Activated naive CD4-positive, alpha-beta T cell treated with anti-CD3 and anti-CD28 coated beads for 36 hours (primary cell): ENCODE measurements around the gene SAMD4A. TPM values are rescaled to one million over a fixed set of nuclear protein-coding genes. Genes with fewer than 3 reads are reported as not detected.
A peak's percentile ranks its signal among the peaks of the same experiment; 100 is the strongest.

Experiments used
- CTCF ChIA-PET: fragments of 350-600 bp; sonication (Branson Sonifier 250); formaldehyde crosslinking; loops from one replicate; lab custom pipeline; 2021; ENCODE audit warnings: antibody characterized with exemption; lab: Charles Lee
- DNase-seq: peaks from one replicate; pipeline ENCODE4 v3.0.0-alpha.2; 2020
- H3K27ac Mint-ChIP-seq: one replicate; pipeline ENCODE4 v1.8.0; 2021; ENCODE audit warnings: mild to moderate bottlenecking, mixed read lengths
- H3K27me3 Mint-ChIP-seq: one replicate; pipeline ENCODE4 v1.8.0; 2021; ENCODE audit warnings: low read depth, mixed read lengths
- H3K36me3 Mint-ChIP-seq: one replicate; pipeline ENCODE4 v1.8.0; 2021; ENCODE audit warnings: low read depth, mixed read lengths
- H3K4me1 Mint-ChIP-seq: one replicate; pipeline ENCODE4 v1.8.0; 2021; ENCODE audit warnings: low read depth, mixed read lengths
- H3K4me3 Mint-ChIP-seq: one replicate; pipeline ENCODE4 v1.8.0; 2021; ENCODE audit warnings: mild to moderate bottlenecking, moderate library complexity, mixed read lengths
- H3K9me3 Mint-ChIP-seq: one replicate; pipeline ENCODE4 v1.8.0; 2021; ENCODE audit warnings: mixed read lengths
- intact Hi-C: fragments of 100-400 bp; cut with micrococcal nuclease; formaldehyde crosslinking; loops from one replicate; pipeline ENCODE4 v1.15.1; 2023
- total RNA-seq, 2 experiments: library from RNA; stranded (reverse); gene quantifications; one replicate each; pipeline ENCODE4 v1.2.3, GENCODE V29; 2021

The SAMD4A gene
- total RNA-seq, 2 experiments from 2014 or later = 4.7 to 4.9 TPM

GRCh38 chr14:54625112-54625511 is 58.2 kb downstream of the SAMD4A start:
- H3K9me3 Mint-ChIP-seq = peaks cover 5% of the 10 kb centered on the region
- no peak overlapping the region for H3K4me3 Mint-ChIP-seq
- CTCF ChIA-PET = interaction anchor here (0.6 to 1.5 kb wide), 4 partner anchors 10 to 150 kb away, joined by 3 to 4 read pairs (median 3); no protein-coding TSS in a partner anchor
- intact Hi-C loops = loop anchor here (5.0 kb wide), 2 partner anchors 188 to 277 kb away; partner anchors contain the start of gene GCH1
- H3K4me1 Mint-ChIP-seq = peaks cover 62% of the 10 kb centered on the region
- no peak overlapping the region for H3K27ac Mint-ChIP-seq
- H3K36me3 Mint-ChIP-seq = peaks cover 3% of the 10 kb centered on the region
- H3K27me3 Mint-ChIP-seq = no peaks in the 10 kb centered on the region
- DNase-seq = no peak

- Mint-ChIP-seq H3K4me3 (peak overlapping the region; percentile 61), H3K4me1 (peaks cover 63% of the 10 kb centered on the region), H3K27ac (peak overlapping the region; percentile 86), H3K36me3 (peaks cover 3% of the 10 kb centered on the region), H3K9me3 (peaks cover 3% of the 10 kb centered on the region), H3K27me3 (no peaks in the 10 kb centered on the region)
- CTCF ChIA-PET = interaction anchor here (0.6 to 1.9 kb wide), 8 partner anchors 16 to 150 kb away, joined by 3 to 12 read pairs (median 4); partner anchors contain the start of gene SAMD4A
- no peak for DNase-seq
- intact Hi-C loops = loop anchor here (1.0 to 5.0 kb wide), 7 partner anchors 19 to 275 kb away; partner anchors contain the start of genes GCH1 and SAMD4A
Measured at GRCh38 chr14:54627219-54627539, 60.3 kb downstream of the SAMD4A start.

- Mint-ChIP-seq H3K4me3 (peak overlapping the region; percentile 61), H3K36me3 (peaks cover 3% of the 10 kb centered on the region), H3K9me3 (peaks cover 6% of the 10 kb centered on the region), H3K27me3 (no peaks in the 10 kb centered on the region), H3K4me1 (peaks cover 57% of the 10 kb centered on the region), H3K27ac (peak overlapping the region; percentile 86)
- CTCF ChIA-PET = interaction anchor here (0.6 to 1.9 kb wide), 8 partner anchors 15 to 146 kb away, joined by 3 to 12 read pairs (median 4); partner anchors contain the start of gene SAMD4A
- intact Hi-C loops = loop anchor here (1.0 to 5.0 kb wide), 7 partner anchors 19 to 275 kb away; partner anchors contain the start of genes GCH1 and SAMD4A
- peak; percentile 62 for DNase-seq
Measured at GRCh38 chr14:54627540-54628363, 60.8 kb downstream of the SAMD4A start.

GRCh38 chr14:54629183-54629582 is 62.3 kb downstream of the SAMD4A start:
- intact Hi-C loops = loop anchor here (5.0 kb wide), 2 partner anchors 192 to 273 kb away; partner anchors contain the start of gene GCH1
- no peak for DNase-seq
- Mint-ChIP-seq H3K36me3 (no peaks in the 10 kb centered on the region), H3K9me3 (peaks cover 3% of the 10 kb centered on the region), H3K4me3 (no peak overlapping the region), H3K27ac (no peak overlapping the region), H3K27me3 (no peaks in the 10 kb centered on the region), H3K4me1 (peaks cover 48% of the 10 kb centered on the region)
- CTCF ChIA-PET = interaction anchor here (0.8 kb wide), 1 partner anchor 62 kb away, joined by 3 read pairs; the partner anchor contains the start of gene SAMD4A

GRCh38 chr14:54629635-54630360 is 62.9 kb downstream of the SAMD4A start:
- CTCF ChIA-PET = interaction anchor here (1.0 kb wide), 1 partner anchor 13 kb away, joined by 3 read pairs; no protein-coding TSS in a partner anchor
- peaks cover 48% of the 10 kb centered on the region for H3K4me1 Mint-ChIP-seq

GRCh38 chr14:54631016-54631415 is 64.1 kb downstream of the SAMD4A start:
- no peak for DNase-seq
- CTCF ChIA-PET = interaction anchor here (1.0 to 1.2 kb wide), 4 partner anchors 8 to 67 kb away, joined by 3 to 8 read pairs (median 4); no protein-coding TSS in a partner anchor
- no peaks in the 10 kb centered on the region for H3K36me3 Mint-ChIP-seq
- peaks cover 44% of the 10 kb centered on the region for H3K4me1 Mint-ChIP-seq
- no peak overlapping the region for H3K27ac Mint-ChIP-seq
- H3K27me3 Mint-ChIP-seq = no peaks in the 10 kb centered on the region
- H3K9me3 Mint-ChIP-seq = peaks cover 3% of the 10 kb centered on the region
- intact Hi-C loops = no loop called here
- no peak overlapping the region for H3K4me3 Mint-ChIP-seq

More at GRCh38 chr14:54629635-54630360, 62.9 kb downstream of the SAMD4A start:
- Mint-ChIP-seq H3K9me3 (peaks cover 3% of the 10 kb centered on the region), H3K27ac (no peak overlapping the region), H3K27me3 (no peaks in the 10 kb centered on the region), H3K4me3 (no peak overlapping the region), H3K36me3 (no peaks in the 10 kb centered on the region)
- intact Hi-C loops = loop anchor here (5.0 kb wide), 2 partner anchors 192 to 273 kb away; partner anchors contain the start of gene GCH1
- DNase-seq = no peak

GRCh38 chr14:54632452-54632851 is 65.5 kb downstream of the SAMD4A start:
- H3K27me3 Mint-ChIP-seq = no peaks in the 10 kb centered on the region
- H3K4me1 Mint-ChIP-seq = peaks cover 35% of the 10 kb centered on the region
- intact Hi-C loops = no loop called here
- CTCF ChIA-PET = interaction anchor here (1.0 to 2.1 kb wide), 3 partner anchors 10 to 249 kb away, joined by 3 to 7 read pairs (median 4); no protein-coding TSS in a partner anchor
- H3K4me3 Mint-ChIP-seq = no peak overlapping the region
- no peak overlapping the region for H3K27ac Mint-ChIP-seq
- H3K36me3 Mint-ChIP-seq = no peaks in the 10 kb centered on the region
- DNase-seq = no peak
- H3K9me3 Mint-ChIP-seq = peaks cover 3% of the 10 kb centered on the region

- H3K4me1 Mint-ChIP-seq = peaks cover 28% of the 10 kb centered on the region
- intact Hi-C loops = no loop called here
- no peaks in the 10 kb centered on the region for H3K36me3 Mint-ChIP-seq
- CTCF ChIA-PET = interaction anchor here (1.0 to 2.1 kb wide), 3 partner anchors 10 to 248 kb away, joined by 3 to 7 read pairs (median 4); no protein-coding TSS in a partner anchor
- no peak overlapping the region for H3K27ac Mint-ChIP-seq
- H3K27me3 Mint-ChIP-seq = no peaks in the 10 kb centered on the region
- no peak for DNase-seq
- no peak overlapping the region for H3K4me3 Mint-ChIP-seq
- H3K9me3 Mint-ChIP-seq = peaks cover 3% of the 10 kb centered on the region
Measured at GRCh38 chr14:54633076-54633475, 66.1 kb downstream of the SAMD4A start.

GRCh38 chr14:54637270-54638134 is 70.6 kb downstream of the SAMD4A start:
- Mint-ChIP-seq H3K27me3 (no peaks in the 10 kb centered on the region), H3K36me3 (no peaks in the 10 kb centered on the region), H3K4me3 (no peak overlapping the region), H3K4me1 (peaks cover 6% of the 10 kb centered on the region), H3K27ac (no peak overlapping the region), H3K9me3 (peaks cover under 1% of the 10 kb centered on the region)
- CTCF ChIA-PET = interaction anchor here (0.6 to 1.1 kb wide), 2 partner anchors 33 to 69 kb away, joined by 3 to 4 read pairs; no protein-coding TSS in a partner anchor
- intact Hi-C loops = no loop called here
- no peak for DNase-seq

- peaks cover 7% of the 10 kb centered on the region for H3K4me1 Mint-ChIP-seq
- H3K27me3 Mint-ChIP-seq = no peaks in the 10 kb centered on the region
- CTCF ChIA-PET = no interaction called here
- intact Hi-C loops = no loop called here
- no peak overlapping the region for H3K4me3 Mint-ChIP-seq
- H3K9me3 Mint-ChIP-seq = no peaks in the 10 kb centered on the region
- no peak overlapping the region for H3K27ac Mint-ChIP-seq
- H3K36me3 Mint-ChIP-seq = no peaks in the 10 kb centered on the region
- no peak for DNase-seq
Measured at GRCh38 chr14:54638135-54638446, 71.2 kb downstream of the SAMD4A start.

GRCh38 chr14:54639611-54640010 is 72.7 kb downstream of the SAMD4A start:
- intact Hi-C loops = no loop called here
- no peaks in the 10 kb centered on the region for H3K9me3 Mint-ChIP-seq
- no peaks in the 10 kb centered on the region for H3K27me3 Mint-ChIP-seq
- CTCF ChIA-PET = interaction anchor here (1.0 kb wide), 1 partner anchor 72 kb away, joined by 4 read pairs; no protein-coding TSS in a partner anchor
- H3K4me1 Mint-ChIP-seq = peaks cover 10% of the 10 kb centered on the region
- DNase-seq = no peak
- H3K4me3 Mint-ChIP-seq = no peak overlapping the region
- no peak overlapping the region for H3K27ac Mint-ChIP-seq
- no peaks in the 10 kb centered on the region for H3K36me3 Mint-ChIP-seq
